Suppressor macrophage treated with lipopolysaccharide for 1 hour (primary cell): ENCODE data around the gene PIAS2.
"Not testable (repeated sequence)": the region's sequence is repeated elsewhere in the genome, so short reads cannot be mapped to it uniquely, and the experiment has no call there.

Experiments used
- DNase-seq, 3 donors: peaks; one replicate each; pipeline ENCODE4 v3.0.0-alpha.2; 2020 to 2022

The PIAS2 gene

GRCh38 chr18:46917108-46917802, at the start of gene PIAS2, which contains the start of gene KATNAL2:
Gene PIAS2, minus strand, starts transcription at chr18:46917507. Its CDS starts 162 bp downstream, at chr18:46917345.
Gene KATNAL2, plus strand, starts transcription at chr18:46917602. Its CDS starts 29,271 bp downstream, at chr18:46946873.
- DNase-seq: peak; percentile 79 to 90 (median 84)

- DNase-seq: not testable (repeated sequence)
Measured at GRCh38 chr18:46966266-46966665, 49.0 kb upstream of the PIAS2 start.

DNA sequence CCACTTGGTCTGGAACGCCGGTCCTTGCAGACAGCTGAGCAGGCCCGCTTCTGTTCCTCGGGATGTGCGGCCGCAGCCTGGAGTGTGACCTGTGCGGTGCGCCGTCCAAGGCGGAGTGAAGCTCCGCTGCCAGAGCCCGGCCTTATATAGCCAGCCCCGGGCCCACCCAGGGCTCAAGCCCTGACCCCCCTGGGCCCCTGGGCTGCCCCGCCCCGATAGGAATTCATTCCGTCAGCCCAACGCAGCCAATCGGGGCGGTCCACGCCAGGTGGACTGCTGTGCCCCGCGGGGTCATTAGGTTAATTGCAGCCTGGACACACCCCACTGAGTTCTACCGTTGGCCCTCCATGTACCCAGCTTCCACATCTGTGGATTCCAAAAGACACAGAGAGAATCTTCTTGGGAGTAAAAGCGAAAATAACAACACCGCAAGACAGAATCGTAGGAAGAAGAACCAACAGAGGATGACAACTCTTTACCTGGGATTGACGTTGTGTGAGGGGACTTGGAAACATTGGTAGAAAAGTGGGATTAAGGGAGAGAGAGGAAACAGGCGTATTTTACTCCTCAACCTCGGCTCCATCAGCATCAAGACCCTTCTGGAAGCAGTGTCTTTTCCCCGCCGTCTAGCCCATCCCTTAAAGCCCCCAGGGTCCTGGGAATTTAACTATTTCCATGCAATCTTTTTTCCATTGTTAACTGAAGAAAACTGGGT, 47.4 kb upstream of the PIAS2 start:
- DNase-seq: not testable (repeated sequence)

- DNase-seq: not testable (repeated sequence)
Measured at GRCh38 chr18:46963656-46964578, 46.6 kb upstream of the PIAS2 start.

- DNase-seq: no peak
Measured at GRCh38 chr18:46958209-46958608, 40.9 kb upstream of the PIAS2 start.

DNA sequence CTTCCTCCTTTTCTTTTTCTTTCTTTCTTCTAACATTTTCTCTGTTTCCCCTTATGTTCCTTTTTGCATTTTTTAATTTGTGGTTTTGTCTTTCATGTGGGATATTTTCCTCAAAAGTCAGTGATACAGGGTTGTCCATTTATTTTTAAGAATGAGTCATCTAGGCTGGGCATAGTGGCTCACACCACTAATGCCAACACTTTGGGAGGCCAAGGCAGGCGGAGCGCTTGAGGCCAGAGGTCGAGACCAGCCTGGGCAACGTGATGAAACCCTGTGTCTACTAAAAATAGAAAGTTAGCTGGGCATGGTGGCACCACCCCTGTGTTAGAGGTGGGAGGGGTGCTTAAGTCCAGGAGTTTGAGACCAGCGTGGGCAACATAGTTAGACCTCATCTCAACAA, 35.9 kb upstream of the PIAS2 start:
- no peak for DNase-seq

GRCh38 chr18:46950064-46950656, 32.9 kb upstream of the PIAS2 start:
- peak; percentile 4 to 41 (median 32) for DNase-seq

- DNase-seq: peak; percentile 76 to 86 (median 81)
Measured at GRCh38 chr18:46946656-46947282, 29.5 kb upstream of the PIAS2 start.

DNA sequence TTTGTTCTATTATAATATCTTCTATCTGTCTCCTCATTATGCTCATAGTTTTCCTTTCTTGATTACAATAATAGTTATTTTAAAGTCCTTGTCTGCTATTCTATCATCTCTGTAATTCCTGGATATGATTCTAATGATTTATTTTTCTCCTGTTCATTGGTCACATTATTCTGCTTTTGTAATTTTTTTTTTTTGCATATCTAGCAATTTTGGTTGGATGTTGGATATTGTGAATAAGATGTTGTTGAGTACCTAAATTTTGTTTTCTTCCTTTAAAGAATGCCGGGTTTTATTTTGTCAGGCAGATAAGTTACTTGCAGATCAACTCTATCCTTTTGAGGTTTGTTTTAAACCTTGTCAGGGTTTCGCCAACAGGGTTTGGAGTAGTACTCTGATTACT, 25.3 kb upstream of the PIAS2 start:
- no peak for DNase-seq

- no peak for DNase-seq
Measured at GRCh38 chr18:46939998-46940571, 22.8 kb upstream of the PIAS2 start.

DNA sequence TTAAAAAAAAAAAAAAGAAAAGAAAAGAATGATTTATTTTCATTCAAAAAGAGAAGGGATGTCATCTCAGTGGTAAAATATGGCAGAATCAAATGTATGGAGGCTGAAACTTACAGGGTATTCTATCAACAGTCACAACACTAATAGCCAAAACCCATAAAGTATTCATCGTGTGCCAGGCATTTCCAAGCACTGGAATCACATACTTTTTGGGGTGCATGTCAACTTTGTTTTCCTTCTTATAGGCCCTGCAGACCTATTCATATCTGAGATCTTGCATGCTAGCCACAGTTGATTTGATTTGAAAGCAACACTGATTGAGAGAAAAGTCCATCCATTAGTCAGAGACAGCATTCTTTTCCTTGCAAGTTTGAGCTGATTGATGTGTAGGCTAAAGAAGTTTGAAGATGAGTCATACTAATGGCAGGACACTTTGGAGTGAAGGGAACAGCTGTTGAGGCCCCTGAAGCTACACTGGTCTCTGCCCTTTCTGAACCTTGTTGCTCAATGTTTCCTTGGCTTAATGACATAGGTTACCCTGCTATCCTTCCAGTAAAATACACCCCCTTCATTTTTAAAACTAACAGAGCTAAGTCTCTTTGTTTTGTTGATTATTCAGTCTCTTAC, 22.1 kb upstream of the PIAS2 start:
- no peak for DNase-seq

DNA sequence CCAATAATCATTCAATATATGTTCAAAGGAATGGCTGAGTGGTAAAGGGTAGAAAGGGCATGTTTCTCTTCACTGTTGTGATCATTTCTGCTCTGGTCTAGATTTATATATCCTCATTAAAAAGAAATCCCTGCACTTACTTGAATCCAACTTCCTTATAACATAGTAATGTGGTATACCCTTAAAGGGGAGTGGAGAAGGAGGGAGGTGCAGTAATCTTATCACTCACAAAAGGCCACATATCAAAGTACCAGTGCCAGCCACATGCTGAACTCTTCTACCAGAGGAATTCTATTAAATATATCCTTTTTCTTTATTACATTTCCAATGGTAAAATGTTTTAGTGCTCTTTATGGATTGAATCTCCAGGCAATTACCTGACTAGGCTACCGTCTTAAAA, 3.3 kb upstream of the PIAS2 start:
- DNase-seq: no peak

DNA sequence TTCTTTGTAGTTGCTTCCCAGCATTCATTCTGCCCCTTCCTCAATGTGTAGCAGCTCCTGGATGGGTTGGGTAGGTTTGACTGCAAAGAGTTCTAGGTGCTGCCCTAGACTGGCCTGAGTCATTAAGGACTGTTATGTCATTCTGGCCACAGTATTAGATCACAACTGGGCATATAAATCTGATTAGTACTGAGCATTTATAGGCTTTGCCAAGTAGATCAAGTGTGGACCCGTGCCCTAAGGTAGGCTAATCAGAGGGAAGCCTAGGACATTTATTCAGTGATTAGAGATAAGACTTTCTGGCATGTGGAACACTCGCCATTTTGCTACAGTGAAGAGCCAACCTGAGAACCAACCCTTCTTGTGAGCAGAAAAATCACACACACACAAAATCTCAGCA, 2.8 kb upstream of the PIAS2 start:
- no peak for DNase-seq

GRCh38 chr18:46917803-46918600, 695 bp upstream of the PIAS2 start:
- DNase-seq: peak in 1 of 3 donors; percentile 22

GRCh38 chr18:46916551-46917107, 678 bp downstream of the PIAS2 start:
- no peak for DNase-seq

DNA sequence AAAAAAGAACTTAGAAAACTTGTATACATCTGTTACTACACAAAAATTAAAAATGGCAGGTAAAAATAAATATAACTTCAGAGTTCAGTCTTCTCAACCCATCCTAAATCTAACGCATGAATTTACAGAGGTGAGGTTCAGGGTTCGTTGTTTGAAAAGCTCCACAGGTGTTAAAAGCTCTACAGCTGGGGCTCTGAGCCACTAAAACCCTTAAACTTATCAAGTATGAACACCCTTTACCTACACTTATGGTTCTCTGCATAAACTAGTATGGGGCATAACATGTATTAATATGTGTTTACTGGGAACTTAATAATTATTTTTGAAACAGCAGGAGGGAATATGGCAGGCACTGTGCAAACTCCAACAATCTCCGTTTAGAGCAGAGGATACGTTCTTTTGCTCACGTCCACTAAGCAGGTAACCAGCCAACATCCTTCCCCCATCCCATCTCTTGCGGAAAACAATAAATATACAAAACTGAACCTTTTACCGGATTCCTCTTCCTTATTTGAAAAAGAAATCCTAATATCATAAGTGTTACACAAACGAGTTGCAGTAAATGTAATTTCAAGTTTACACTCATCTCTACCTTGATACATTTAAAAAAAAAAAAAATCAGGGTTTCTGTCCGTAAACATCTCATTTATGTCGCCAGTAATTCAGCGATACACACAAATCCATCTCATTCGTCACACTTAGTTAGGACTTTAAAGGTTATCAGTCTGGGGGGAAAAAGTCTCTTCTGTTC, 1.3 kb downstream of the PIAS2 start:
- no peak for DNase-seq

DNA sequence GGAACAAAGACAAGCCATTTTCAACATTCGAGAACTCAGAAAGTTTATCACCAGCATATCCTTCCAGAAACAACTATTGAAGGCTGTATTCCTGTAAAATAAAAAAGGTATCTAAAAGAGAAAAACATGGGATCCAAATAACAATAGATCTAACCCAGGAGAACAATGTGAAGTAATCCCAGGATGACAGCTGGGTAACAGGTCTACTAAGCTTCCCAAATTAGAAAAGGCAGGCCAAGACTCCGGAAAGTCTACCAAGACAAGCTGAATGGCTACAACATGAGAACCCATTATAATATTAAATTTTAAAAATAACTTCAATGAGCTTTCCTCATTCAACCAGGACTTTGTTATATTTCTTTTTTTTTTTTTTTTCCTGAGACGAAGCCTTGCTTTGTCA, 6.5 kb downstream of the PIAS2 start:
- DNase-seq: no peak

DNA sequence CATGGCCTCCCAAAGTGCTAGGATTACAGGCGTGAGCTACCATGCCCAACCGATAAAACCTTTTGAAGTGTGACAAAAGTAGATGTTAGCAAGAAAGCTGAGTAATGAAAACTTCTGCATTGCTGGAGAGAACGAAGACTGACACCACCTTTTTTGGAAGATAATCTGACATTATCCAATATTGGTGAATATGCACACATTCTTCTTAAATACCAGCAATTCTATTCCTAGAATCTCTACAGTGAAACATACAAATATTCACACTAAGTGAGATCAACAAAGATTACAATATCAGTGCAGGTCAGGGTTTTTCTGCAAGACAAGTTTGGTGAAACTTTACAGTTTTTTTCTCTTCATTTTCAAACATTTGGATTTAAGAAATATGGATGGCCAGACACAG, 7.8 kb downstream of the PIAS2 start:
- no peak for DNase-seq

GRCh38 chr18:46903406-46903805, 13.9 kb downstream of the PIAS2 start:
- no peak for DNase-seq
